Kidney capillary endothelial cell (primary cell): ENCODE results near the gene VPS11.

ENCODE experiments used
- DNase-seq: peaks from one replicate; pipeline ENCODE4 v3.0.0-alpha.2; 2018; ENCODE audit warnings: low spot score

Gene VPS11

GRCh38 chr11:119081682-119082260 is 14.2 kb downstream of the VPS11 start:
- no peak for DNase-seq

DNA sequence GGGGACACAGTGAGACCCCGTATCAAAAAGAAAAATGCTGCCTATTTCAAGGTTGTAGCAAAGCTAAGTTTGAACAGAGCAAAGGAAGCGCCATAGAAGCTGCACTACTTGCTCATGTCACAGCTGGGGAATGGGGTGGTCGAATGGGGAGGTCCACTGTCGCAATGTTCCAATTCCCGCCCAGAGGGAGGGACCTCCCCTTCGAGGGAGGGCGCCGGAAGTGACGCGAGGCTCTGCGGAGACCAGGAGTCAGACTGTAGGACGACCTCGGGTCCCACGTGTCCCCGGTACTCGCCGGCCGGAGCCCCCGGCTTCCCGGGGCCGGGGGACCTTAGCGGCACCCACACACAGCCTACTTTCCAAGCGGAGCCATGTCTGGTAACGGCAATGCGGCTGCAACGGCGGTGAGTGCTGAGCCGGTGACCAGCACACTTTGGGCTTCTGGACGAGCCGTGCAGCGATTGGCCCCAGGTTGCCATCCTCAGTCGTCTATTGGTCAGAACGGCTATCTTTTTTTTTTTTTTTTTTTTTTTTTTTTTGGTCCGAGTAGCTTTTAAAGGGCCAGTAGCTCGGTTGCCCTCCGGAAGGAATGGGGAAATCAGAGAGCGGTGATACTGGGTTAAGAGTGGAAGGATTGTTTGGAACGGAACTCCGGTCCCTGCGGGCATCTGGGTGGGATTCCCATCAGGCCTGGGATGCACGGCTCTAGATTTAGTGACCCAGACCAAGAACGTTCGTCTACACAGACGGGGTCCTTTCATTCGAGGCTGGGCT is 17.2 kb downstream of the VPS11 start, which contains the start of gene HMBS:
HMBS (plus strand) TSS at position 219 of the 774 bp plus-strand sequence; CDS start at position 372, 153 bp downstream.
- peak; percentile 83 for DNase-seq

GRCh38 chr11:119085437-119085847 is 17.8 kb downstream of the VPS11 start:
- no peak for DNase-seq

DNA sequence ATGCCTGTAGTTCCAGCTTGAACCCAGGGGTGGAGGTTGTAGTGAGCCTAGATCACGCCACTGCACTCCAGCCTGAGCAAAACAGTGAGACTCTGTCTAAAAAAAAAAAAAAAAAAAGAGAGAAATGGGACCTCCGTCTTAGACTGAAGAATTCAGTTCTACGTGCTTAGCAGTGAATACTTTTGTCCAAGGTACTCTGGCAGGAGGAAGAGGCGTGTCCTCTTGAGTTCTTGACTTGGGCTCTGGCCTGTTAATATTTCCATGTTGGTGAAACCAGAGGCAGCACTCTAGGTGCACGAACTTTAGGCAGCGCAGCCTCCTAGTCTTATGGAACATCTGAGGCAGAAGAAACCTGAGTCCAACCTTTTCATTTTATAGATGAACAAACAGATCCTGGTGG is 19.5 kb downstream of the VPS11 start:
- no peak for DNase-seq

DNA sequence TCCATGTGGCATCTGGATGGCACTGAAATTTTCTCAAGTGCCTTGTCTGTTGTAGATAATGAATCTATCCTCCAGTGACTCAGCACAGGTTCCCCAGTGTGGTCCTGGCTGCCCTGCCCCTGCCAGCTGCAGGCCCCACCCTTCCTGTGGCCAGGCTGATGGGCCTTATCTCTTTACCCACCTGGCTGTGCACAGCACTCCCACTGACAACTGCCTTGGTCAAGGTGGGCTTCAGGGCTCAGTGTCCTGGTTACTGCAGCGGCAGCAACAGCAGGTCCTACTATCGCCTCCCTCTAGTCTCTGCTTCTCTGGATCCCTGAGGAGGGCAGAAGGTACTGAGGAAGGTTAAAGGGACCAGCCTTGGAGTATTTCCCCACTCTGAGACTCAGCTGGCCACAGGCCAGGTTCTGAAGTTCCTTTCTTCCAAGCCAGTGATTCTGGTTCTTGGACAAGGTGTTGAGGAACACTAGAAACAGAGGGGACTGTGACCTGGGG is 20.2 kb downstream of the VPS11 start:
- DNase-seq, result no peak

DNA sequence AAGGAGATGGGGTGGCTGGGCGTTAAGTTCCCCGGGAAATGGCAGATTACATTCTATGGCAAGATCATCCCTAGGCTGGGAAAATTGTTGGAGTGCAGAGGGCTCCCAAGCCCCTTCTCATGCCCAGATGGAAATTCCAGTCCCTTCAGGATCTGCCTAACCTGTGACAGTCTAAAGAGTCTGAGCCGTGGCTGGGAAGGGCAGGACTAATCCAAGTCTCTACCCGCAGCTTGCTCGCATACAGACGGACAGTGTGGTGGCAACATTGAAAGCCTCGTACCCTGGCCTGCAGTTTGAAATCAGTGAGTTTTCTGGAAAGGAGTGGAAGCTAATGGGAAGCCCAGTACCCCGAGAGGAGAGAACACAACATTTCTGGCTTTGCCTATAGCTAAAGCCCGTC is 20.8 kb downstream of the VPS11 start:
- DNase-seq, result no peak

- no peak for DNase-seq
Measured at GRCh38 chr11:119089319-119089718, 21.7 kb downstream of the VPS11 start.

- DNase-seq, result no peak
Measured at GRCh38 chr11:119091178-119091577, 23.6 kb downstream of the VPS11 start.

DNA sequence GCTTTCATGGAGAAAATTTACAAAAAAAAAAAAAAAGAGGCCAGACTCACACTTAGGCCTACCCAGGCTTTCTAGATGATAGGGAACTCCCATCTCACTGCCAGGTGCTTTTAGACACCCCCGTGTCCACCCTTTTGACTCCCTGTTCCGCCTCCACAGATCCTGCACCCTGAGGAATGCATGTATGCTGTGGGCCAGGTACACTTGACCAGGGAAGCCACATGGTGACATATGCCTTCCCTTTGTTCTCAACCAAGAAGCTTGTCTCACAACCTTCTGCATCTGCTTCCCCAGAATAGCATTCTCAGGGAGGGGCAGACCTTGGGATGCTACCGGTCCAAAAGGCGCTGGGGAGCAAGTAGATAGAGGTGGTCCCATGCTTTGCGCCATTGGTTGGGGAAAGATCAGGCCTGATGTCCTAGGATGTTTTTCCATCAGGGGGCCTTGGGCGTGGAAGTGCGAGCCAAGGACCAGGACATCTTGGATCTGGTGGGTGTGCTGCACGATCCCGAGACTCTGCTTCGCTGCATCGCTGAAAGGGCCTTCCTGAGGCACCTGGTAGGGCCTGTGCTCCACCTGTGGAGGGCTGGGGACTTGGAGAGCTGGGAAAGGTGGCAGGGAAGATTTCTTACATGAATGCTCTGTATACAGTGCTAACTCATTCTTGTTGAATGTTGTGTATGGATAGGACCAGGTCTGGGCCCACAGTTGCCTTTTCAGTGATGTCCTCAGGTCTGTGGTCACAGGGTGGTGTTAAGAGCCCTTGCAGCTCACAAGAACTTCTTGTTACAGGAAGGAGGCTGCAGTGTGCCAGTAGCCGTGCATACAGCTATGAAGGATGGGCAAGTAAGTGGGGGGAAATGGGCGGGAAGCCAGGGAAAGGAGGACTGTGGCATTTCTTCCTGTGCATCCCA is 24.6 kb downstream of the VPS11 start:
- DNase-seq, result no peak

DNA sequence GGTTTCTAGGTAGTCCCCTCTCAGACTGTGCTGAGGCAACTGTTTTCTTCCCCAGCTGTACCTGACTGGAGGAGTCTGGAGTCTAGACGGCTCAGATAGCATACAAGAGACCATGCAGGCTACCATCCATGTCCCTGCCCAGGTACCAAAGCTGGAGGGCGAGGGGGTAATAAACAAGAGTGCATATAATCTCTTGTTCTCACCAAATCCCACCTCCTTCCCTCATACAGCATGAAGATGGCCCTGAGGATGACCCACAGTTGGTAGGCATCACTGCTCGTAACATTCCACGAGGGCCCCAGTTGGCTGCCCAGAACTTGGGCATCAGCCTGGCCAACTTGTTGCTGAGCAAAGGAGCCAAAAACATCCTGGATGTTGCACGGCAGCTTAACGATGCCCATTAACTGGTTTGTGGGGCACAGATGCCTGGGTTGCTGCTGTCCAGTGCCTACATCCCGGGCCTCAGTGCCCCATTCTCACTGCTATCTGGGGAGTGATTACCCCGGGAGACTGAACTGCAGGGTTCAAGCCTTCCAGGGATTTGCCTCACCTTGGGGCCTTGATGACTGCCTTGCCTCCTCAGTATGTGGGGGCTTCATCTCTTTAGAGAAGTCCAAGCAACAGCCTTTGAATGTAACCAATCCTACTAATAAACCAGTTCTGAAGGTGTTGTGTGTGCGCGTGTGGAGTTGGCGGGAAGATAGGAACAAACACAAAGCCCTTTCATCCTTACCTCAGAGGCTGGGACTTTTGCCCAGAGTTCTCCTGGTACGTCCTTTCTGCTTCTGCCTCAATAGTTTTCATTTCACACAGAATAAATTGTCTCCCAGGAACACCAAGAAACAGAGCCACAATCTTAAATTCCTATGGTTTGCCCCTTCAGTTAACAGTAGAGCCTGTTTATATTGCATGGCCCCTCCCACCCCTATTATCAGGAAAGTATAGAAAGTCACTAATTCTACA is 25.5 kb downstream of the VPS11 start:
- no peak for DNase-seq

DNA sequence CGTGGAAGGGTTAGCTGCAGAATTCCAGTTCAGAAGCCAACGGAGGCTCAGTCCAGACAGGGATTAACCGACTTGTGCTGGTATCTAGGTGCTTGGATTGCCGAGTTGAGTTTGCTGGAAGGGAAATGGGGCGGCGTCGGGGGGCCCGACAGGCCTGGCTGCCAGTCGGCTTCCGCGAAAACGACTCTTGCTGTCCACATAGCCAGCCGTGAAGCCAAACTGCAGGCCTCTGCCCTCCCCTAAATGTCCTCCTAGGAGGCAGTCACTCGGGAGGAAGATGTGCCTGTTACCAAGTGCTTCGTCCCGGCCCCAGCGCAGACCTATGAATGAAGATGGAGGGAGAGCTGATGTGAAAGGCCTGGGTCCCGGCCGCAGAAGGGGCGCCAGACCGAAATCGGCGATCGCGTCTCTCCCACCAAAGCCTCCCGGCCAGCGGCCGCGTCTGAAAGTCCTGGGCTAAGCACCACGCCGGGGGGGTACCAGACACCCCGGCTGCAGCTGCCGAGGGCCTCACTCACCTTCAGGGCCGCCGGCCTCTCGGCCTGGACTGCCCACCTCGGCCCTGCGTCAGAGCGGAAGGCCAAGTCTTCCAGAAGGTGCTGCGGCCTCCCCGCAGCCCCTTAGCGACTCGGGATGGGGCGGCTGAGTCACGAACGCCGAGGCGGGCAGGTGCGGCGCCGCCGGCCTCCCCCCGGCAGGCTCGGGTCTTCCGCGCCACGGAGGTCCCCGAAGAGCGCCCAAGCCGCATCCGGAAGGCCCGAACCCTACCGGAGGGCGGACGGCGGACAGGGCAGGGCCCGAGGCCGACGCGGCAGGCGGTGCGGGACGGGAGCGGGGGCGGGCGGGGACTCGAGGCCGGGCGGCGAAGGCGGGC is 26.6 kb downstream of the VPS11 start:
- DNase-seq, result no peak

DNA sequence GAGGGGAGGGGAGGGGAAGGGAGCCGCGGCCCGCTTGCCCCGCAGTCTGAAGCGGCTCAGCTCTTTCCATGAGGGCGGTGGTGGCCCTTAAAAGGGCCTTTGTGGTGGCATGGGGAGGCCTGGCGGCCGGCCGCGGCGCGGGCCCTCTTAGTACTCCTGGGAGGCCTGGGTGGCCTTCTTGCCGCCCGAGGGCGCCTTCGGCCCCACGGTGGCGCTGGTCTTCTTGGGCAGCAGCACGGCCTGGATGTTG is 27.1 kb downstream of the VPS11 start:
- peak; percentile 78 for DNase-seq

GRCh38 chr11:119095066-119095880 is 27.7 kb downstream of the VPS11 start:
- peak; percentile 100 for DNase-seq

DNA sequence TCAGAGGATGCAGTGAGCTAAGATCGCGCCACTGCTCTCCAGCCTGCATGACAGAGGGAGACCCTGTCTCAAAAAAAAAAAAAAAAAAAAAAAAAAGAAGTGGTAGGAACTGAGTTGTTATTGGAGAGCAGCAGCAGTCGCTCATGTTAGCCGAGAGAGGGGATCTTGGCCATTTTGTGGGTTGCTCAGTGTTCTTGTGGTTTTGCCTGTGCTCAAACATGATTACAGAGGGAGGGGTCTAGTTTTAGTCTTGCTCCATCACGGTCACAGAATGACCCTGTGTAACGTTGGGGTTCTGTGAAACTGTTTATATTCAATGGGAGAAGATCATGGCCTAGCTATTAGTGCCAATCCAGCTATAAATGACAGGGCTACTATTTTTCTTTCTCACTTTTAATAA is 32.1 kb downstream of the VPS11 start:
- no peak for DNase-seq

DNA sequence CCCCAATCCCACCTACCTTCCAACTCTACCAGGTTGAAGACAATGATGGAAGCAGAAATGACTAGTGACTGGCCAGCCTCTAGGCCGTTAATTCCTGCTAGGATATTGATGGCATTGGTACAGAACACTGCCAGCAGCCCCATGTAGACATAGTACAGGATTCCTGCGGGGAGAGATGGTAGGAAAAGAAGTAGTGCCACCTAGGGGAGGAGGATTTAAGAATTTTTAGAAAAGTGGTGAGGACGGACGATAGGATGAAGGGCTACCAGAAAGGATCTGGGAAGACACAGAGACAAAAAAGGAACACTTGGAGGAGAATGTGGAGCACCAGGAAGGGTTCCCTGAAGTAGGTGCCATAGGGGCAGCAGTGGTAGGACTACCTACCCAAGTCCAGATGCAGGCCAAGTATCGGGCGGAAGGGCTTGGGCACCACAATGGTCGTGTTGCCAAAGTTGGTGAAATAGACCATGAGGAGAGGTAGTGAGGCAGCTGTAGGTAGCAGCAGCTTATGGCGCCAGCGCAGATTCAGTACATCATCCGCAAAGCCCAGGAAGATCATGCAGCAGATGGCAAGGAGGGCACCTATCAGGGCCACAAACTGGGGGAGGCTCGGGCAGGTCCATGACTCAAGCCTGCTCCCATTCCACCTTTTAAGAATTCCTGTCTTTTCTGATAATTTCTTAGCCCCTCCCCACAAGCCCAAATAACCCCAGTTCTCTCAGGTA is 32.8 kb downstream of the VPS11 start:
- peak; percentile 36 for DNase-seq

- peak; percentile 36 for DNase-seq
Measured at GRCh38 chr11:119100994-119101758, 33.6 kb downstream of the VPS11 start.

- peak; percentile 95 for DNase-seq
Measured at GRCh38 chr11:119101759-119102423, 34.3 kb downstream of the VPS11 start, which contains the start of gene DPAGT1. Gene DPAGT1, minus strand, starts transcription at chr11:119101853. Its CDS starts 198 bp downstream, at chr11:119101655.
